ENCODE results near the gene CTH.
A peak's percentile ranks its signal among the peaks of the same experiment; 100 is the strongest.
"Not testable (repeated sequence)": the region's sequence is repeated elsewhere in the genome, so short reads cannot be mapped to it uniquely, and the experiment has no call there.

CTH gene

DNA sequence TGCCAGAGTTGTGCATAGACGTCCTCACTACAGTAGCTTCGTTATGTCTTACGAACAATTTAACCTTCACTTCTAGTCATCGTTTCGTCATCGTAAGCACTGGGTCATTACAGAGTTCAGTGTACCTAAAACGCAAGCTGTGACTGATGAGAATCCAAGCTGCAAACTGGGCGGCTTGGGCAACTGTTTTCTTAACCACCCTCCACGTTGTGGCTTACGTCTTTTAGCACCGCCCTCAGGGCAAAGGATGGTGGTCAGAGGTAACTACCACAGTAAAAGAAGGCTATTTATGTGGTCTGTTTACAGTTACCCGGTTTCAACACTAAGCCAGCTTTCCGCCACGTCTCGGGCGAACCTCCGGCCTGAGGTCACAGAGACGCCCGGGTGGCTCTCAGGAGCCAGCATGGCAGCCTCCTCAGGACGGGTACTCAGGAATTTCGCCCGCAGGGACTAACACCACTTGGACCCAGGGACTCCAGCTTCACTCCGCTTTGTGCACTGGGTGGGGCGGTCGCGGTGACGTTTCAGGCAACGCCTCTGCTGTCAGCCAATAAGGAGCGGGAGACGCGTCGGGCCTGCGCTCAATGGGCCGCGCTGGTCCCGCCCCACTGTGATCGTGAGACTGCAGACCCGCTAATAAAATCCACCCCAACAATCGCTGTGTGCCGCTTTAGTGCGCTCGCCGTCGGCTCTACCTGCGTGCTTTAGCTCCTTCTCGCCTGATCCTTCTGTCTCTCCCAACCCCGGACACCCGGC lies at the start of gene CTH:
TSS of gene CTH (plus strand) at position 665 of the 756 bp plus-strand sequence. CDS start 148 bp downstream, outside the sequence.
- peak; percentile 89 for DNase-seq

GRCh38 chr1:70361727-70362398 lies 49.2 kb upstream of the CTH start:
- DNase-seq, result no peak

DNA sequence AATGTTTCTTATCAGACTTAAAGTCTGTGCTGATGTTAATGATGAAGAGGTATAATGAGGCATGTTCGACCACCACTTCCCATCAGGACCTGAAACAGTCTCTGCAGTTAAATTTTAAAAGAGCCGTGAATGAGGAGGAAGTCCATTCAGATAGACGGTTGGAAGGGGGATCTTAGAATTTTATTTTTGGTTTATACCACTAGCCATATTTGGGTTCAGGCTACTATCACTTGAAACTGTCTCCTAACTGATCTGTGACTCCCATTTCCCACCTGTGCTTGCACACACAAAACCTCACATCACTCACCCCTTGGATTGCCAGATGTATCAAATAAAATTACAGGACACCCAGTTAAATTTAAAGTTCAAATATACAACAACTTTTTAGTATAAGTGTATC lies 46.6 kb upstream of the CTH start:
- no peak for DNase-seq

DNA sequence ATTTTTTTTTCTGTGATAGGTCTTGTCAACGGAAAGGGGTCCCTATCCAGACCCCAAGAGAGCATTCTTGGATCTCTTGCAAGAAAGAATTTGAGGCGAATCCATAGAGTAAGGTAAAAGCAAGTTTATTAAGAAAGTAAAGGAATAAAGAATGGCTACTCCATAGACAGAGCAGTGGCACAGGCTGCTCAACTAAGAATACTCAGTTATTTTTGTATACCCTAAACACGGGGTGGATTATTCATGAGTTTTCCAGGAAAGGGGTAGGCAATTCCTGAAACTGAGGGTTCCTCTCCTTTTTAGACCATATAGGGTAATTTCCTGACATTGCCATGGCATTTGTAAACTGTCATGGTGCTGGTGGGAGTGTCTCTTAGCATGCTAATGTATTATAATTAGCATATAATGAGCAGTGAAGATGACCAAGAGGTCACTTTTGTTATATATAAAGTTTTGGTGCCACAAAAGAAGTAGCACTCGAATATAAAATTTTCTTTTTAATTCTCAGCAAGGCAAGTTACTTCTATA lies 44.6 kb upstream of the CTH start:
- DNase-seq, result not testable (repeated sequence)

- not testable (repeated sequence) for DNase-seq
Observed at GRCh38 chr1:70366997-70367396, 44.1 kb upstream of the CTH start.

DNA sequence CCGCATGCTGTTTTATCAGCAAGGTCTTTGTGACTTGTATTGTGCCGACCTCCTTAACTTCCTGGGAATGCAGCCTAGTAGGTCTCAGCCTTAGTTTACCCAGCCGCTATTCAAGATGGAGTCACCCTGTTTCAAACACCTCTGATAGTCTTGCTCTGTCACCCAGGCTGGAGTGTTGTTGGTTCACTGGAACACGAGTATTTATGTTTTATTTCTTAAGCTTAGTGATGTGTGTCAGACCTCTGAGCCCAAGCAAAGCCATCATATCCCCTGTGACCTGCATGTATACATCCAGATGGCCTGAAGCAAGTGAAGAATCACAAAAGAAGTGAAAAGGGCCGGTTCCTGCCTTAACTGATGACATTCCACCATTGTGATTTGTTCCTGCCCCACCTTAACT lies 43.7 kb upstream of the CTH start:
- not testable (repeated sequence) for DNase-seq

DNA sequence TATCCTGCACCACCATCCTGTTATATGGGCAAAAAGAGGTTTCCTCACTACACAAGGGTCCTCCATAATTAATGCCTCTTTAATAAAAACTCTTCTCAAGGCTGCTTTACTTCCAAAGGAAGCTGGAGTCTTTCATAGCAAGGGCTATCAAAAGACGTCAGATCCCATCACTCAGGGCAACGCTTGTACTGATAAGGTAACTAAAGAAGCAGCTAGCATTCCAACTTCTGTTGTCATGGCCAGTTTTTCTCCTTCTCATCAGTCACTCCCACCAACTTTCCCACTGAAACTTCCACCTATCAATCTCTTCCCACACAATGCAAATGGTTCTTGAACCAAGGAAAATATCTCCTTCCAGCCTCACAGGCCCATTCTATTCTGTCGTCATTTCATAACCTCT lies 39.5 kb upstream of the CTH start:
- not testable (repeated sequence) for DNase-seq

DNA sequence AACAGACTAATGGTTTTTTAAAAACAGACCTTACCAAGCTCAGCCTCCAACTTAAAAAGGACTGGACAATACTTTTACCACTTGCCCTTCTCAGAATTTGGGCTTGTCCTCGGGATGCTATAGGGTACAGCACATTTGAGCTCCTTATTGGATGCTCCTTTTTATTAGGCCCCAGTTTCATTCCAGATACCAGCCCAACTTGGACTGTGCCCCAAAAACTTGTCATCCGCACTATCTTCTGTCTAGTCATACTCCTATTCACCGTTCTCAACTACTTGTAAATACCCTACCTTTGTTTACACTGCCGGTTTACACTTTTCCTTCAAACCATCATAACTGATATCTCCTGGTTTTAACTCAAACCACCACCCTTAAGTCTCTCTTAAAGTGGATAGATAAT lies 38.6 kb upstream of the CTH start:
- DNase-seq, result no peak

DNA sequence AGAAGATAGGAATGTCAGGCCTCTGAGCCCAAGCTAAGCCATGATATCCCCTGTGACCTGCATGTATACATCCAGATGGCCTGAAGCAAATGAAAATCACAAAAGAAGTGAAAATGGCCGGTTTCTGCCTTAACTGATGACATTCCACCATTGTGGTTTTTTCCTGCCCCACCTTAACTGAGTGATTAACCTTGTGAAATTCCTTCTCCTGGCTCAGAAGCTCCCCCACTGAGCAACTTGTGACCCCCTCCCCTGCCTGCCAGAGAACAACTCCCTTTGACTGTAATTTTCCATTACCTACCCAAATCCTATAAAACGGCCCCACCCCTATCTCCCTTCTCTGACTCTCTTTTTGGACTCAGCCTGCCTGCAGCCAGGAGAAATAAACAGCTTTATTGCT lies 37.5 kb upstream of the CTH start:
- DNase-seq, result not testable (repeated sequence)

- DNase-seq, result no peak
Observed at GRCh38 chr1:70376196-70376595, 34.9 kb upstream of the CTH start.

DNA sequence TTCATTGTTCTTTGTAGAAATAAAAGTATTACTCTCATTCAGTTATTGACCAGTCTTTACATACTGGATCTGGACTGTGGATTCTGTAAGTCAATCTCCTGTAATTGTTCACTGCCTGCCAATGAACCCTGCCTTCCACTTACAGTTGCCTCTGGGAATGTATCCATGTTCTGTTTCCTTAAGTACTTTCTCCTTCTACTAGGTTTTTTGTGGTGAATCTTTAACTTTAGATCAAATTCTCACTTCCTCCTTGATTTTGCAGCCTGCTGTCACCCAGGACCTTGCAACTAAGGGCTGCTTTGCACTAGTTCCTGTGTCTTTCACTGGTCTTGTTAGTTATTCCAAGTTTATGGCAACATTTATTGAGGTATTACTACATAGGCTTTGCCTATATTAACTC lies 28.4 kb upstream of the CTH start:
- no peak for DNase-seq

DNA sequence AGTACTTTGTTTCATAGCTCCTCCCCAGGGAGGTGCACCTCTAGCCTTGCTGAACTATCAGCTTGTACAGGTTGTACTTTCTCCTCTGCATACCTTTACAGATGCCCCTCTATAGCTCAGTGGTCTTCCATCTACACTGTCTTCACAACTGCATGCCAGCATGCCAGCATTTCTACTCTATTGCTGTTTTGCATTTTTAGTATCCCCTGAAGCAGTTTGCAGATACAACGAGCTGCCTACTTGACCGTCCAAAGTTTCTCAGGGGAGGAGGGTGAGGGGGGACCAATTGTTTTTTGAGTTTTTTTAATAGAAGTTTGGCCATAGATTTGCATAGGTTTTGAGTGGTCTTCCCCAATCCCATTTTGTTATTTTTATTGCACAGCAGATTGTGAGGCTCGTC lies 27.6 kb upstream of the CTH start:
- DNase-seq, result no peak

DNA sequence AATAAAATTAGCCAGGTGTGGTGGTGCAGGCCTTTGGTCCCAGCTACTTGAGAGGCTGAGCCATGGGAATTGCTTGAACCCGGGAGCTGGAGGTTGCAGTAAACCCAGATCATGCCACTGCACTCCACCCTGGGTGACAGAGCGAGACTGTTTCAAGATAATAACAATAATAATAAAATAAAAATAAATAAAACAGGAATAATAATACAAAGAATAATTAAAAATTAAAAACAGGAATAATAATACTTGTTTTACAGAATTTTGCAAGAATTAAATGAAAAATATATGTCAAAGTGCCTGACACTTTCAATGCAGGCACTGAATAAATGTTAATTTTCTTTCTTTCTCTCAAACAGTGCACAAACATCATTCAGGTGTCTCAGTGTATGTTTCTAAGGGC lies 26.5 kb upstream of the CTH start:
- no peak for DNase-seq

DNA sequence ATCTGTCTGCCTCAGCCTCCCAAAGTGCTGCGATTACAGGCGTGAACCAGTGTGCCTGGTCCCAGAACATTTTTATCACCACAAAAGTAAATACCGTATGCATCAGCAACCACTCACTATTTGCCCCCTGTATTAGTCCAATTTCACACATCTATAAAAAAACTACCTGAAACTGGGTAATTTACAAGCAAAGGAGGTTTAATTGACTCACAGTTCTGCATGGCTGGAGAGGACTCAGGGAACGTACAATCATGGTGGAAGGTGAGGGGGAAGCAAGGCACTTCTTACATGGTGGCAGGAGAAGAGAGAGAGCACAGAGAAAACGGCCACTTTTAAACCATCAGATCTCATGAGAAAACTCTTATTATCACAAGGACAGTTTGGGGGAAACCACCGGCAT lies 25.6 kb upstream of the CTH start:
- no peak for DNase-seq

GRCh38 chr1:70386121-70386520 lies 24.9 kb upstream of the CTH start:
- no peak for DNase-seq

DNA sequence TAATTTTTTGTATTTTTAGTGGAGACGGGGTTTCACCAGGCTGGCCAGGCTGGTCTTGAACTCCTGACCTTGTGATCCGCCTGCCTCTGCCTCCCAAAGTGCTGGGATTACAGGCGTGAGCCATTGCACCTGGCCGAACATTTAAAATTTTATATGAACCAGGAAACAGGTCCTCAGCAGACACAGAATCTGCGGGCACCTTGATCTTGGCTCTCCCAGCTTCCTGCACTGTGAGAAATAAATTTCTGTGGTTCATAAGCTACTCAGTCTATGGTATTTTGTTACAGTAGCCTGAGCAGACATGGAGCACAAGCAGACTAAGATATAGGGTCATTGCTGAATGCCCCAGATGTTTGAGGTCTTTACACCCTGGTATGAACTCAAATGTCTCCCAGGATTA lies 23.6 kb upstream of the CTH start:
- no peak for DNase-seq

DNA sequence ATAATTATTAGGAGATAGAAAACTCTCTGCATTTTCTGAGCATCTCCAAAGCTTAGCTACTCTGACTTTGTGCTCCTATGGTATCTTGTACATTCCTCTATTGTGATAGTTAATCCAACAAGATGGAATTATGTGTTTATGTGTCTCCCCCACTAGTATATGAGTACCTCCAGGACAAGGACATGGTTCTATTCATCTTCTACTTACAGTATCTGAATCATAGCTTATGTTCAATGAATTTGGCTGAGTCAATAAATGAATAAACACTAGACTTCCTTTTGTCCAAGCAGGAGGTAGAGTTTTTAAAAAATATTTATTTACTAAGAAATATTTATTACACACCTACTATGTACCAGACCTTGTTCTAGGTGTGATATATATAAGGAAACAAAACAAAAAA lies 18.4 kb upstream of the CTH start:
- DNase-seq, result no peak

DNA sequence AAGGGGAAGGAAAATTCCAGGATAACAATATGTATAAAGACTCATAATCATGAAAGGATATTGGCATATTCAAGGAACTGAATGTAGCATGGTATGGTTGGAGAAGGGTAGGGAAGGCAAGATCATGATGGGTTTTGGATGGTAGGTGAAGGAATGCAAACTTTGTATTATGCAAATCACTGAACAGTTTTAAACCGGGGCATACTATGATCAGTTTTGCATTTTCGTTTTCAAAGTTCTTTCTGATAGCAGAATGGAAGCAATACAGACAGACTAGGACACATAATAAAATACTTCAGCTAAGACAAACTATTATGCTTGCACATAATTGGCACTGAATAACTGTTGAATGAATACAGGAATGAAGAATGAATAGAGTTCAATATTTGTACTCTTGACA lies 14.5 kb upstream of the CTH start:
- no peak for DNase-seq

DNA sequence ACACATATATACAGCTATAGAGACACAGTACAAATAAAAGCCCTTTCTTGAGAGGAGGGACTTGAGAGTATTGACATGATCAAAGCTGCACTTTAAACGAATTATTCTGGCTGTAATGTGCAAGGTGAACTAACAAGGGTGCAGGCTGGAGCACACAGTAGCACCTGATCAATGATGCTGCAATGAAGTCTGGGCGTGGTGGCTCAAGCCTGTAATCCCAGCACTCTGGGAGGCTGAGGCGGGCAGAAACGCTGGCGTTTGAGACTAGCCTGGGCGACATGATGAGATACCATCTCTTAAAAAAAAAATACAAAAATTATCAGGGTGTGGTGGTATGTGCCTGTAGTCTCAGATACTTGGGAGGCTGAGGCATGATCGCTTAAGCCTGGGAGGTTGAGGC lies 14.1 kb upstream of the CTH start:
- no peak for DNase-seq

- no peak for DNase-seq
Observed at GRCh38 chr1:70400335-70400734, 10.7 kb upstream of the CTH start.

DNA sequence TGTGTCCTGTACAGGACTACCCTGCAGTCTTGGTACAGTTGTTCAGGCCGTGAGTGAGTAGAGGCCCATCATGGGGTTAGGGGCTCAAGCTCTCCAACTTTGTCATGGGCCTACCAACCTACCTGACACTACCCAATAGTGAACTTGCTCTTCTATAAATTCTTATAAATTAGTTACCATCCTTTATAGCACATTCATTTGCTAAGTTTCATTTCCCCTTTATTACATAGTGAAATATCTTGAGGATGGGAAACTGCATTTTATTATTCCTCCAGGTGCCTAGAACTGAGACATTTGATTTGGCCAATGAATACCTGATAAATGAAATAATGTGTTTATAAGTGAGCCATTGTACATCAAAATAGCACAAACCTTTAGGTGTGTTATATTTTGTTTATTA lies 9.1 kb upstream of the CTH start:
- DNase-seq, result no peak

- DNase-seq, result no peak
Observed at GRCh38 chr1:70403759-70404158, 7.3 kb upstream of the CTH start.

DNA sequence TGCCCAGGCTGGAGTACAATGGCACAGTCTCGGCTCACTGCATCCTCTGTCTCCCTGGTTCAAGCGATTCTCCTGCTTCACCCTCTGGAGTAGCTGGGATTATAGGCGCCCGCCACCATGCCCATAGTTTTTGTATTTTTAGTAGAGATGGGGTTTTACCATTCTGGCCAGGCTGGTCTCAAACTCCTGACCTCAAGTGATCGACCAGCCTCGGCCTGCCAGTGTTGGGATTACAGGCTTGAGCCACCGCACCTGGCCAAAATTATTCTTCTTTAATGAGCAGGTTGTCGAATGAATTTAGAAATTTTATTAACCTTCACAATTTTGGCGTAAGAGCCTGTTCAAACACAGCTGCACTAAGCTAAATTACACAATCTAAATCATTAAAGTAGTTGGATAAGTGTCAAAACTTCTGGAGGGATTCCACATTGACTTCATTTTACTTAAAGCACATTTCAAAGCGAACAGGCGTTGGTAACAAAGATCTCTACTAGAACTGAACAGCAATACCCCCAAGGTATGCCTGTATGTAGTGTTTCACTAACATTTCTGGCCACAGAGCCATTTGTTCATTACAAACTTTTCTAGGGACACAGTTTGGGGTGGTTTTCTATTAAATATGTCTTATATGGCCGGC lies 5.2 kb upstream of the CTH start:
- no peak for DNase-seq

- no peak for DNase-seq
Observed at GRCh38 chr1:70409136-70409535, 1.9 kb upstream of the CTH start.
